GM13977 (cell line): ENCODE results near the gene PITX3.

Experiments used
- DNase-seq: peaks from one replicate; pipeline ENCODE4 v3.0.0; 2012; ENCODE audit warnings: low spot score
- in situ Hi-C: fragments of 300-500 bp; cut with MboI; formaldehyde crosslinking; loops from one replicate; pipeline ENCODE4 v1.12.0; 2022; ENCODE audit warnings: low sequenced_read_pairs, low pct_unique_long_range_greater_than_20kb, mixed read lengths, inconsistent platforms; ENCODE audit not compliant: unreplicated experiment
- TF ChIP-seq, protein P1 (sequence below): IDR thresholded peaks from 2 replicates; pipeline ENCODE4 v1.5.1; 2012; ENCODE audit warnings: mild to moderate bottlenecking, control low read depth; ENCODE audit not compliant: insufficient read depth; ENCODE audit errors: extremely low read depth, missing control alignments

Gene PITX3

GRCh38 chr10:102285133-102285532 lies 43.8 kb upstream of the PITX3 start:
- in situ Hi-C loops = no loop called here
- no peak for DNase-seq
- TF ChIP-seq, protein P1, sequence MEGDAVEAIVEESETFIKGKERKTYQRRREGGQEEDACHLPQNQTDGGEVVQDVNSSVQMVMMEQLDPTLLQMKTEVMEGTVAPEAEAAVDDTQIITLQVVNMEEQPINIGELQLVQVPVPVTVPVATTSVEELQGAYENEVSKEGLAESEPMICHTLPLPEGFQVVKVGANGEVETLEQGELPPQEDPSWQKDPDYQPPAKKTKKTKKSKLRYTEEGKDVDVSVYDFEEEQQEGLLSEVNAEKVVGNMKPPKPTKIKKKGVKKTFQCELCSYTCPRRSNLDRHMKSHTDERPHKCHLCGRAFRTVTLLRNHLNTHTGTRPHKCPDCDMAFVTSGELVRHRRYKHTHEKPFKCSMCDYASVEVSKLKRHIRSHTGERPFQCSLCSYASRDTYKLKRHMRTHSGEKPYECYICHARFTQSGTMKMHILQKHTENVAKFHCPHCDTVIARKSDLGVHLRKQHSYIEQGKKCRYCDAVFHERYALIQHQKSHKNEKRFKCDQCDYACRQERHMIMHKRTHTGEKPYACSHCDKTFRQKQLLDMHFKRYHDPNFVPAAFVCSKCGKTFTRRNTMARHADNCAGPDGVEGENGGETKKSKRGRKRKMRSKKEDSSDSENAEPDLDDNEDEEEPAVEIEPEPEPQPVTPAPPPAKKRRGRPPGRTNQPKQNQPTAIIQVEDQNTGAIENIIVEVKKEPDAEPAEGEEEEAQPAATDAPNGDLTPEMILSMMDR = no peak

DNA sequence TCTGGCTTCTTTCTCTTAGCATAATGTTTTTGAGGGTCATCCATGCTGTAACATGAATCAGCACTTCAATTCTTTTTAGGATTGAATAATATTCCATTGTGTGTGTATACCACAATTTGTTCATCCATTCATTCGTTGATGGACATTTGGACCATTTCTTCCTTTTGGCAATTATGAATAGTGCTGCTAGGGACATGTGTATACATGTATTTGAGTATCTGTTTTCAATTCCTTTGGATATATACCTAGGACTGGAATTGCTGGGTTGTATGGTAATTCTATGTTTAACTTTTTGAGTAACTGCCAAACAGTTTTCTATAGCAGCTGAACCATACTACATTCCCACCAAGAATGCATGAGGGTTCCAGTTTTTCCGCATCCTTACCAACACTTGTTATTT lies 43.2 kb upstream of the PITX3 start:
- no peak for DNase-seq
- in situ Hi-C loops = no loop called here
- TF ChIP-seq, protein P1 = no peak

- in situ Hi-C loops = no loop called here
- DNase-seq = no peak
- TF ChIP-seq, protein P1 = no peak
Observed at GRCh38 chr10:102283890-102284289, 42.6 kb upstream of the PITX3 start.

GRCh38 chr10:102283488-102283887 lies 42.2 kb upstream of the PITX3 start:
- TF ChIP-seq, protein P1 = no peak
- no peak for DNase-seq
- in situ Hi-C loops = no loop called here

DNA sequence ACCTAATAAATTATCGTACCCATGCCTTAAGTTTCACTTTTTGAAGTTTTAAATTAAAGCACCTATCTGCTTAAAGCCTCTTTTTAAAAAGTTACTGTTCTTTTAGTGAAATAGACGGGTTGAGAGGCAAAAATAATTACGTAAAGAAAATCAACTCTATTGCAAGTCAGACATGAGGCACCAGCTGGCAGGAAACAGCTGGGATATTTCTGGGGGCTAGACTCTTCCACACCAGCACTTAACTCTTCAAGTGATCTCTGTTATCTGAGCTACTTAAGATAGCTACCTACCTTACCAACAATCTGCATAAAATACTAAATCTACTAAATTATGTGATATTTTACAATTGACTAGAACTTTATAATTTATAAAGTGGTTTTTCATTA lies 39.8 kb upstream of the PITX3 start:
- no peak for DNase-seq
- in situ Hi-C loops = no loop called here
- TF ChIP-seq, protein P1 = no peak

DNA sequence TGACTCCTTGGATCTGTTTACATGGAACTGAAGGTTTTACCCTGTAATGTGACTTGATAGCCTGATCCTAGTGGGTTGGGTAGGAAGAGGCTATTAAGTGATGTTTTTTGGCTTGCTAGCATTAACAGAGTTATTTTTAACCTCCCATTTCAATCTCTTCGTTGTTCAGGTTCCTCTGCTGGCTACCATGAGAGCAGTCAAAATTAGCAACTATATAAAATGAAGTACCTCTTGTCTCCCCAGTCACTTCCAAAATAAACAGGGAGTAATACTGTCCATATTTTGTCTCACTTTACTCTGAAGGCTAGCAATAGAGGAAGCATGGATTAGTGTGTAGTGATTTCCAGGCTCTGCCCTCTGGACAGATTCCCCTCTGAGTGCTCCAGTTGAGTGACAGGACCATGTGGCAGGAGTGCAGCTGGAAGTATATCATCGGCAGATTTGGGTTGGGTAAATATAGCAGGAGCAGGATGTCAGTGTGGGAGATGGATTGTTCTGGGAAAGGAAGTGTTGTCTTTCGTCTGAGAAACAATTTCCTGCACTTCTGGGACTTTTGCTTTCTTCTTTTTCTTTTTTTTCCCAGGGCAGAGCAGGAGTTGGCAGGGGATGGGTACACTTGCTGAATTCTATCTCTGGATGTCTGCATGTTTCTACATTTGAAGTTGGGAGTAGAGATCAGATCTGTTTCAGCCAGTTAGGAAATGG lies 39.2 kb upstream of the PITX3 start:
- in situ Hi-C loops = no loop called here
- TF ChIP-seq, protein P1 = no peak
- no peak for DNase-seq
